Thoracic aorta (tissue), 2 donors: ENCODE measurements around the gene DCBLD1. TPM values are rescaled to one million over a fixed set of nuclear protein-coding genes. Genes with fewer than 3 reads are reported as not detected.

Source experiments
- ATAC-seq: fragments of 150-250 bp; one replicate; pipeline ENCODE4 v1.8.0; 2017; ENCODE audit warnings: low read depth; ENCODE audit not compliant: insufficient number of reproducible peaks, low FRiP score
- DNase-seq: peaks from one replicate; pipeline ENCODE4 v3.0.0-alpha.2; 2020; ENCODE audit warnings: low spot score
- H3K27ac ChIP-seq, 2 donors: fragments of 200-600 bp; sonication (generic); 1 replicate in 1 of 2; 2 replicates in 1 of 2; pipeline ENCODE4 v1.5.1; 2016; ENCODE audit warnings: mild to moderate bottlenecking in 2 of 2, moderate library complexity in 2 of 2
- H3K27me3 ChIP-seq: fragments of 200-600 bp; sonication (generic); replicated peaks from 2 replicates; pipeline ENCODE4 v1.6.0; 2016; ENCODE audit warnings: mild to moderate bottlenecking; ENCODE audit not compliant: insufficient read depth
- H3K36me3 ChIP-seq: fragments of 200-600 bp; sonication (generic); one replicate; pipeline ENCODE4 v1.5.1; 2016
- H3K4me1 ChIP-seq, 2 donors: fragments of 200-600 bp; sonication (generic); 1 replicate in 1 of 2; 2 replicates in 1 of 2; pipeline versions ENCODE4 v1.5.1 to v1.6.0; 2016; ENCODE audit warnings: low read depth in 2 of 2, mild to moderate bottlenecking in 1 of 2; ENCODE audit not compliant: control insufficient read depth in 1 of 2
- H3K4me3 ChIP-seq: fragments of 200-600 bp; sonication (generic); 2 replicates; pipeline ENCODE4 v1.5.1; 2016; ENCODE audit warnings: mild to moderate bottlenecking
- H3K9me3 ChIP-seq: fragments of 200-600 bp; sonication (generic); 2 replicates; pipeline ENCODE4 v1.5.1; 2016
- CTCF ChIP-seq: fragments of 200-600 bp; sonication (generic); IDR thresholded peaks from one replicate; pipeline ENCODE4 v1.5.1; 2019; ENCODE audit warnings: antibody characterized with exemption
- total RNA-seq, 2 donors: library from RNA; depleted of rRNA; stranded (reverse); fragments of >200 nt; gene quantifications; one replicate each; pipeline versions ENCODE4 v1.1.0 to v1.2.3, GENCODE V29; 2016

DCBLD1 gene
- total RNA-seq, 2 donors from 2014 or later: 6.4 to 33.2 TPM

- no peak for TF ChIP-seq CTCF
- no peak for DNase-seq
- Histone ChIP-seq H3K9me3 (no peaks in the 10 kb centered on the region), H3K36me3 (no peaks in the 10 kb centered on the region), H3K27ac (peak overlapping the region in 1 of 2 donors; percentile 16), H3K4me3 (no peak overlapping the region), H3K4me1 (peaks cover 11 to 30% of the 10 kb centered on the region in 2 donors), H3K27me3 (no peaks in the 10 kb centered on the region)
- ATAC-seq: no peak
These were observed 35.6 kb upstream of the DCBLD1 start for GRCh38 chr6:117446861-117447260.

- Histone ChIP-seq H3K9me3 (no peaks in the 10 kb centered on the region), H3K4me3 (peak overlapping the region; percentile 26), H3K27me3 (no peaks in the 10 kb centered on the region), H3K4me1 (peaks cover 11 to 30% of the 10 kb centered on the region in 2 donors), H3K36me3 (no peaks in the 10 kb centered on the region), H3K27ac (peak overlapping the region in 1 of 2 donors; percentile 37)
- TF ChIP-seq CTCF: no peak
- DNase-seq (no peak), ATAC-seq (no peak)
These were observed 34.5 kb upstream of the DCBLD1 start for GRCh38 chr6:117448011-117448410.

GRCh38 chr6:117448732-117449485, 33.6 kb upstream of the DCBLD1 start:
- no peak for DNase-seq
- ATAC-seq: no peak
- Histone ChIP-seq H3K4me3 (peak overlapping the region; percentile 26), H3K27me3 (no peaks in the 10 kb centered on the region), H3K36me3 (no peaks in the 10 kb centered on the region), H3K9me3 (no peaks in the 10 kb centered on the region), H3K27ac (peak overlapping the region; percentile 59 to 61), H3K4me1 (peaks cover 11 to 30% of the 10 kb centered on the region in 2 donors)
- no peak for TF ChIP-seq CTCF

- peak; percentile 9 for DNase-seq
- Histone ChIP-seq H3K4me1 (peaks cover 11 to 30% of the 10 kb centered on the region in 2 donors), H3K36me3 (no peaks in the 10 kb centered on the region), H3K27me3 (no peaks in the 10 kb centered on the region), H3K4me3 (peak overlapping the region; percentile 50), H3K9me3 (no peaks in the 10 kb centered on the region), H3K27ac (peak overlapping the region; percentile 59 to 61)
- no peak for ATAC-seq
- TF ChIP-seq CTCF: peak; percentile 75
These were observed 32.7 kb upstream of the DCBLD1 start for GRCh38 chr6:117449549-117450439.

- Histone ChIP-seq H3K4me1 (peaks cover 11 to 30% of the 10 kb centered on the region in 2 donors), H3K9me3 (no peaks in the 10 kb centered on the region), H3K27me3 (no peaks in the 10 kb centered on the region), H3K36me3 (no peaks in the 10 kb centered on the region), H3K27ac (no peak overlapping the region), H3K4me3 (no peak overlapping the region)
- DNase-seq (no peak), ATAC-seq (no peak)
- no peak for TF ChIP-seq CTCF
These were observed 30.8 kb upstream of the DCBLD1 start for GRCh38 chr6:117451671-117452070.
